Measurements from ENCODE around the gene CAMK2A. TPM values are rescaled to one million over a fixed set of nuclear protein-coding genes. Genes with fewer than 3 reads are reported as not detected.

Gene CAMK2A
- total and polyA plus RNA-seq, 2 donors (not counting 3 experiments of a cell fraction or from before 2014, with no cell fraction given) = not detected

GRCh38 chr5:150313921-150314716, 24.5 kb upstream of the CAMK2A start:
- TF ChIP-seq POLR2AphosphoS5 (IDR thresholded peaks at IDR 0.05; ENCODE audit: insufficient read depth, low read depth, low read length) = no peak
- no peak for TF ChIP-seq MAX (IDR thresholded peaks at IDR 0.05; ENCODE audit: insufficient read depth, insufficient read length)
- no peak for TF ChIP-seq JUN (IDR thresholded peaks at IDR 0.05; ENCODE audit: borderline replicate concordance, insufficient read depth, insufficient read length, low read depth)
- TF ChIP-seq EZH2 (IDR thresholded peaks at IDR 0.05; ENCODE audit: borderline replicate concordance, low read depth, low read length, severe bottlenecking) = no peak
- no peak for TF ChIP-seq FOS (IDR thresholded peaks at IDR 0.05; ENCODE audit: borderline replicate concordance, insufficient read depth, low read length)
- TF ChIP-seq GATA2 (IDR thresholded peaks at IDR 0.05; ENCODE audit: insufficient read depth, insufficient read length, low read depth, low read length) = no peak
- TF ChIP-seq POLR2A (IDR thresholded peaks at IDR 0.05; ENCODE audit: low read depth, low read length) = no peak
- TF ChIP-seq CTCF (IDR thresholded peaks at IDR 0.05; ENCODE audit: extremely low read depth in 1 of 2, insufficient read depth in 1 of 2, low read depth in 1 of 2, low read length in 2 of 2) = no peak
- no peak for TF ChIP-seq MYC (IDR thresholded peaks at IDR 0.05; ENCODE audit: low read depth, low read length)
- Histone ChIP-seq H3K36me3 (ENCODE audit: control insufficient read depth in 2 of 2, extremely low read depth in 1 of 2, insufficient read depth in 2 of 2, low read length in 2 of 2) (no peaks in the 10 kb centered on the region), H3K4me1 (ENCODE audit: control insufficient read depth, extremely low read depth, insufficient read depth, low read length) (peaks cover 19% of the 10 kb centered on the region), H3K9me3 (replicated peaks; ENCODE audit: control insufficient read depth, insufficient read depth, low read length) (no peaks in the 10 kb centered on the region), H3K79me2 (ENCODE audit: control insufficient read depth, insufficient read depth, low read length) (no peaks in the 10 kb centered on the region), H4K20me1 (replicated peaks; ENCODE audit: control insufficient read depth, extremely low read depth, insufficient read depth, low read length) (no peaks in the 10 kb centered on the region), H2AFZ (ENCODE audit: low read depth, low read length) (no peak overlapping the region), H3K4me3 (replicated peaks in 1 of 3; ENCODE audit: insufficient read depth in 1 of 3, low read depth in 1 of 3, low read length in 3 of 3) (no peak overlapping the region), H3K27me3 (ENCODE audit: control insufficient read depth in 2 of 2, insufficient read depth in 2 of 2, low read length in 2 of 2) (peaks cover 0 to 9% of the 10 kb centered on the region in 2 experiments), H3K4me2 (ENCODE audit: insufficient read depth, low read length) (no peak overlapping the region), H3K27ac (ENCODE audit: insufficient read depth, low read depth, low read length) (no peak overlapping the region), H3K9ac (replicated peaks; ENCODE audit: extremely low read depth, insufficient read depth, low read length) (no peak overlapping the region), H3K9me1 (replicated peaks; ENCODE audit: control insufficient read depth, extremely low read depth, insufficient read depth, low read length) (no peaks in the 10 kb centered on the region)
- ChIA-PET POLR2A (interaction anchor here (0.8 kb wide), 1 partner anchor 14 kb away, joined by 6 read pairs; no protein-coding TSS in a partner anchor), CTCF (no interaction called here)
- BruUV-seq (replicated peaks) = no TSS peak
- intact Hi-C loops (cut with micrococcal nuclease) (no loop called here), dilution Hi-C loops (cut with MboI; ENCODE audit: extremely low pct_ligation_motif_present, low sequenced_read_pairs) (no loop called here)
- DNase-seq (ENCODE audit: low read depth, low spot score) (no peak), FAIRE-seq (no peak)

Measured in endothelial cell of umbilical vein (primary cell).